B cell (primary cell): ENCODE results near the gene ARHGAP32. TPM values are rescaled to one million over a fixed set of nuclear protein-coding genes. Genes with fewer than 3 reads are reported as not detected.

Experiments used
- ATAC-seq: fragments of 200-7000 bp; cut with Tn5 transposase; one replicate; pipeline ENCODE4 v1.10.0; 2021; ENCODE audit warnings: low read depth, mild to moderate bottlenecking, moderate number of reproducible peaks, moderate library complexity
- CTCF ChIA-PET: fragments of 350-600 bp; sonication (Branson Sonifier 250); formaldehyde crosslinking; loops from one replicate; lab custom pipeline; 2021; ENCODE audit warnings: antibody characterized with exemption, inconsistent platforms; lab: Charles Lee
- POLR2A ChIA-PET: fragments of 350-600 bp; sonication (Branson Sonifier 250); formaldehyde crosslinking; loops from one replicate; lab custom pipeline; 2021; ENCODE audit warnings: antibody characterized with exemption; lab: Charles Lee
- DNase-seq: peaks from one replicate; pipeline ENCODE4 v3.0.0; 2013
- H2AFZ ChIP-seq: 2 replicates; pipeline ENCODE4 v1.6.1; 2012; ENCODE audit warnings: mild to moderate bottlenecking, low read depth, low read length; ENCODE audit not compliant: insufficient read depth, poor library complexity, severe bottlenecking
- H3K27ac ChIP-seq, 2 donors: 1 replicate in 1 of 2; 2 replicates in 1 of 2; pipeline ENCODE4 v1.5.1; 2012 to 2013; ENCODE audit warnings: low read length in 2 of 2, mild to moderate bottlenecking in 2 of 2, moderate library complexity in 1 of 2
- H3K27me3 ChIP-seq, 4 experiments: fragments of 200-600 bp in 1 of 4; sonication (generic) in 1 of 4; replicated peaks in 1 of 4; 1 replicate in 2 of 4; 2 replicates in 2 of 4; pipeline versions ENCODE4 v1.6.1 to v1.7.0; 2013 to 2016; ENCODE audit warnings: low read length in 3 of 4, mild to moderate bottlenecking in 2 of 4, mixed read lengths in 1 of 4, moderate library complexity in 1 of 4; ENCODE audit not compliant: insufficient read depth in 4 of 4, control insufficient read depth in 3 of 4; ENCODE audit errors: control extremely low read depth in 1 of 4
- H3K36me3 ChIP-seq, 2 experiments: replicated peaks in 1 of 2; 1 replicate in 1 of 2; 2 replicates in 1 of 2; pipeline versions ENCODE4 v1.6.1 to v1.7.1; 2013; ENCODE audit warnings: low read length in 1 of 2; ENCODE audit not compliant: insufficient read depth in 2 of 2, control insufficient read depth in 1 of 2; ENCODE audit errors: control extremely low read depth in 1 of 2, extremely low read depth in 1 of 2
- H3K4me1 ChIP-seq, 2 donors: fragments of 200-600 bp in 1 of 2; sonication (generic) in 1 of 2; 1 replicate in 1 of 2; 2 replicates in 1 of 2; pipeline versions ENCODE4 v1.5.1 to v1.6.1; 2013 to 2017; ENCODE audit warnings: low read length in 2 of 2; ENCODE audit not compliant: control insufficient read depth in 2 of 2, insufficient read depth in 2 of 2
- H3K4me2 ChIP-seq: replicated peaks from 2 replicates; pipeline ENCODE3; 2012; ENCODE audit warnings: mild to moderate bottlenecking, low read depth, low read length; ENCODE audit not compliant: poor library complexity, severe bottlenecking
- H3K4me3 ChIP-seq, 5 experiments: fragments of 200-600 bp in 1 of 5; sonication (generic) in 1 of 5; 1 replicate in 3 of 5; 2 replicates in 2 of 5; pipeline versions ENCODE4 v1.5.1 to v1.7.0; 2011 to 2016; ENCODE audit warnings: low read length in 4 of 5, mild to moderate bottlenecking in 4 of 5, low read depth in 2 of 5, control low read depth in 1 of 5, moderate library complexity in 1 of 5; ENCODE audit not compliant: insufficient read depth in 1 of 5; ENCODE audit errors: control extremely low read depth in 1 of 5, extremely low read depth in 1 of 5
- H3K79me2 ChIP-seq: fragments of 200-600 bp; sonication (generic); one replicate; pipeline ENCODE4 v1.6.0; 2016; ENCODE audit warnings: low read length; ENCODE audit not compliant: control insufficient read depth, insufficient read depth
- H3K9ac ChIP-seq: fragments of 200-600 bp; sonication (generic); 2 replicates; pipeline ENCODE4 v1.6.1; 2017; ENCODE audit warnings: mild to moderate bottlenecking, low read length, moderate library complexity
- H3K9me3 ChIP-seq, 3 donors: one replicate each; pipeline versions ENCODE4 v1.6.1 to v1.7.1; 2013; ENCODE audit warnings: low read length in 2 of 3; ENCODE audit not compliant: control insufficient read depth in 2 of 3, insufficient read depth in 1 of 3; ENCODE audit errors: control extremely low read depth in 1 of 3
- H4K20me1 ChIP-seq: 2 replicates; pipeline ENCODE4 v1.6.0; 2012; ENCODE audit warnings: mild to moderate bottlenecking, low read length; ENCODE audit not compliant: insufficient read depth, control insufficient read depth, poor library complexity, severe bottlenecking
- H3K27ac Mint-ChIP-seq: one replicate; pipeline ENCODE4 v1.8.0; 2021; ENCODE audit warnings: mixed read lengths
- H3K27me3 Mint-ChIP-seq: one replicate; pipeline ENCODE4 v1.8.0; 2021; ENCODE audit warnings: mixed read lengths
- H3K4me1 Mint-ChIP-seq: one replicate; pipeline ENCODE4 v1.8.0; 2021; ENCODE audit warnings: mixed read lengths
- H3K4me3 Mint-ChIP-seq: one replicate; pipeline ENCODE4 v1.8.0; 2021; ENCODE audit warnings: mixed read lengths
- H3K9me3 Mint-ChIP-seq: one replicate; pipeline ENCODE4 v1.8.0; 2022; ENCODE audit warnings: mixed read lengths; ENCODE audit not compliant: insufficient read depth
- EZH2 ChIP-seq: IDR thresholded peaks from 2 replicates; pipeline ENCODE4 v1.6.1; 2012; ENCODE audit warnings: borderline replicate concordance, low read depth, mild to moderate bottlenecking, moderate library complexity, low read length; ENCODE audit not compliant: insufficient read depth, poor library complexity, severe bottlenecking
- WGBS: methylation state at CpG from one replicate; pipeline ENCODE4 v1.1.5; 2013; ENCODE audit warnings: missing lambda C conversion rate; ENCODE audit not compliant: insufficient coverage; 5-methylcytosine and 5-hydroxymethylcytosine counted together
- intact Hi-C: fragments of 100-400 bp; cut with micrococcal nuclease; formaldehyde crosslinking; loops from one replicate; pipeline ENCODE4 v1.10.0; 2022
- polyA plus RNA-seq: library from polyadenylated mRNA; depleted of rRNA; stranded (reverse); fragments of >200 nt; gene quantifications from 2 replicates; pipeline ENCODE4 v1.2.3, GENCODE V29; 2012
- total RNA-seq, 2 donors: library from RNA; stranded (reverse); fragments of 120-200 nt in 1 of 2; gene quantifications; 1 replicate in 1 of 2; 2 replicates in 1 of 2; pipeline versions ENCODE4 v1.2.3 to v1.2.4, GENCODE V29; 2013 to 2022
- TF ChIP-seq, protein P1 (sequence below): fragments of 200-600 bp; IDR thresholded peaks from one replicate; pipeline ENCODE4 v1.8.0; 2022; ENCODE audit warnings: antibody characterized with exemption, mild to moderate bottlenecking

ARHGAP32 gene
- total and polyA plus RNA-seq, 2 donors (not counting 1 experiment from before 2014, with no cell fraction given): 4.4 to 10.6 TPM

DNA sequence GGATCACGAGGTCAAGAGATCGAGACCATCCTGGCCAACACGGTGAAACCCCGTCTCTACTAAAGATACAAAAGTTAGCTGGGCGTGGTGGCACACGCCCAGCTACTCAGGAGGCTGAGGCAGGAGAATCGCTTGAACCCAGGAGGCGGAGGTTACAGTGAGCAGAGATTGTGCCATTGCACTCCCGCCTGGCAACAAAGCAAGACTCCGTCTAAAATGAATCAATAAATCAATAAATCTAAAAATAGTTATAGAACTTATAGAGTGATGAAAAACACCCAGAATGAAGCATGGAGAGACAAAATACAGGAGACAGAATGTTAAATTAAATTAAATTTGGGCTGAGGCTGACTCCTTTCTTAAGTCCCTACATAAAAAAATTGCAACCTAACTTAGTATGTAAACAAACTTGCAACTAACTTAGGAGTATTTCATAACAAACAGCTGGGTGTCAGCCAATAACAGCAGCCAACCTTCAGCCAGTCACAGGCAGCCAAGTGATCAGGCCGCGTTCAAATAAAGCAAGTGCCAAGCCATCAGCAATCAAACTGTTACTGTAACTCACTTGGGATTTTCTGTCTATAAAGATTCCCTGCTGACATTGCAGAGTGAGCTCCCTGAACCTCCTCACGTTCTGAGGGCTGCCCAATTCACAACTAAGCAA, 242.2 kb downstream of the ARHGAP32 start:
- CTCF ChIA-PET: interaction anchor here (0.8 to 3.9 kb wide), 3 partner anchors 62 to 122 kb away, joined by 3 to 45 read pairs (median 3); no protein-coding TSS in a partner anchor
- peaks cover 30% of the 10 kb centered on the region for H3K27me3 Mint-ChIP-seq

DNA sequence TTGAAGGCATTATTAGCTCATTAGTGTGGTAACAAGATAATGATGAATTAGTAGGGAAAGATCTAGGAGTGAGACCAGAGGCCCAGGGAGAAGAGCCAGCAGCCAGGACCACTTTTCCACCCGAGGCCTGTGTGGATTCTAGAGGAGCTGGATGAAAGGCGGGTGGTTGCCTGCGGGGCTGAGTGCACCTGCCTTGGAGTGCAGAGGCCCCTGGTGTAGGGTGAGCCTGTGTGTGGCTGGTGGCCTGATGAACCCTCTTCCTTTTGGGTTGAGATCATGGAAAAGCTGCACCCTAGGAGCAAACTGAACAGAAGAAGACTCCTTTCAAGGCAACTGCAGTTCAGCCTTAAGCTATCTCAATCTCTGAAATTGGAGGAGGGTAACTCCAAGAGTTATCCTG, 243.5 kb downstream of the ARHGAP32 start:
- Mint-ChIP-seq H3K27me3 (peaks cover 39% of the 10 kb centered on the region), H3K4me1 (no peaks in the 10 kb centered on the region), H3K9me3 (no peaks in the 10 kb centered on the region), H3K27ac (no peak overlapping the region), H3K4me3 (no peak overlapping the region)
- no peaks in the 10 kb centered on the region for H3K36me3 ChIP-seq
- H3K9me3 ChIP-seq: no peaks in the 10 kb centered on the region
- CTCF ChIA-PET: interaction anchor here (1.2 to 3.9 kb wide), 6 partner anchors 8 to 791 kb away, joined by 3 to 45 read pairs (median 10); no protein-coding TSS in a partner anchor
- no peak overlapping the region for H3K9ac ChIP-seq
- peaks cover 0 to 25% (median 7%) of the 10 kb centered on the region in 4 experiments for H3K27me3 ChIP-seq
- H3K4me1 ChIP-seq: no peaks in the 10 kb centered on the region
- no peak overlapping the region for H3K27ac ChIP-seq
- no peaks in the 10 kb centered on the region for H4K20me1 ChIP-seq
- no peak for ATAC-seq
- WGBS: 38% methylated on average over 3 of the region's 3 CpGs
- TF ChIP-seq EZH2: no peak
- TF ChIP-seq, protein P1, sequence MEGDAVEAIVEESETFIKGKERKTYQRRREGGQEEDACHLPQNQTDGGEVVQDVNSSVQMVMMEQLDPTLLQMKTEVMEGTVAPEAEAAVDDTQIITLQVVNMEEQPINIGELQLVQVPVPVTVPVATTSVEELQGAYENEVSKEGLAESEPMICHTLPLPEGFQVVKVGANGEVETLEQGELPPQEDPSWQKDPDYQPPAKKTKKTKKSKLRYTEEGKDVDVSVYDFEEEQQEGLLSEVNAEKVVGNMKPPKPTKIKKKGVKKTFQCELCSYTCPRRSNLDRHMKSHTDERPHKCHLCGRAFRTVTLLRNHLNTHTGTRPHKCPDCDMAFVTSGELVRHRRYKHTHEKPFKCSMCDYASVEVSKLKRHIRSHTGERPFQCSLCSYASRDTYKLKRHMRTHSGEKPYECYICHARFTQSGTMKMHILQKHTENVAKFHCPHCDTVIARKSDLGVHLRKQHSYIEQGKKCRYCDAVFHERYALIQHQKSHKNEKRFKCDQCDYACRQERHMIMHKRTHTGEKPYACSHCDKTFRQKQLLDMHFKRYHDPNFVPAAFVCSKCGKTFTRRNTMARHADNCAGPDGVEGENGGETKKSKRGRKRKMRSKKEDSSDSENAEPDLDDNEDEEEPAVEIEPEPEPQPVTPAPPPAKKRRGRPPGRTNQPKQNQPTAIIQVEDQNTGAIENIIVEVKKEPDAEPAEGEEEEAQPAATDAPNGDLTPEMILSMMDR: no peak
- no peak overlapping the region for H3K4me2 ChIP-seq
- H2AFZ ChIP-seq: no peak overlapping the region
- no peak overlapping the region for H3K4me3 ChIP-seq
- H3K79me2 ChIP-seq: no peaks in the 10 kb centered on the region
- DNase-seq: no peak
- POLR2A ChIA-PET: no interaction called here
- intact Hi-C loops: no loop called here

More for the DNA sequence above, 242.2 kb downstream of the ARHGAP32 start:
- TF ChIP-seq, protein P1: no peak
- TF ChIP-seq EZH2: no peak
- Histone ChIP-seq H3K4me1 (no peaks in the 10 kb centered on the region), H3K27me3 (peaks cover 0 to 25% (median 7%) of the 10 kb centered on the region in 4 experiments), H2AFZ (no peak overlapping the region), H3K4me2 (no peak overlapping the region), H3K4me3 (no peak overlapping the region), H3K36me3 (no peaks in the 10 kb centered on the region), H3K9ac (no peak overlapping the region), H4K20me1 (no peaks in the 10 kb centered on the region), H3K9me3 (no peaks in the 10 kb centered on the region), H3K79me2 (no peaks in the 10 kb centered on the region), H3K27ac (no peak overlapping the region)
- Mint-ChIP-seq H3K4me1 (no peaks in the 10 kb centered on the region), H3K9me3 (no peaks in the 10 kb centered on the region), H3K4me3 (no peak overlapping the region), H3K27ac (no peak overlapping the region)
- DNase-seq (no peak), ATAC-seq (no peak)
- intact Hi-C loops: loop anchor here (10.0 kb wide), 1 partner anchor 315 kb away; no protein-coding TSS in a partner anchor
- POLR2A ChIA-PET: no interaction called here
- 96% methylated on average over 8 of the region's 13 CpGs for WGBS
